ENCODE results near the gene CLEC2L.

Gene CLEC2L

GRCh38 chr7:139557857-139558581 lies 34.5 kb downstream of the CLEC2L start:
- no peak overlapping the region for H3K4me3 ChIP-seq (ENCODE audit: low read length)
- TF ChIP-seq ZNF274 (IDR thresholded peaks at IDR 0.05; ENCODE audit: low read depth, low read length), result no peak

DNA sequence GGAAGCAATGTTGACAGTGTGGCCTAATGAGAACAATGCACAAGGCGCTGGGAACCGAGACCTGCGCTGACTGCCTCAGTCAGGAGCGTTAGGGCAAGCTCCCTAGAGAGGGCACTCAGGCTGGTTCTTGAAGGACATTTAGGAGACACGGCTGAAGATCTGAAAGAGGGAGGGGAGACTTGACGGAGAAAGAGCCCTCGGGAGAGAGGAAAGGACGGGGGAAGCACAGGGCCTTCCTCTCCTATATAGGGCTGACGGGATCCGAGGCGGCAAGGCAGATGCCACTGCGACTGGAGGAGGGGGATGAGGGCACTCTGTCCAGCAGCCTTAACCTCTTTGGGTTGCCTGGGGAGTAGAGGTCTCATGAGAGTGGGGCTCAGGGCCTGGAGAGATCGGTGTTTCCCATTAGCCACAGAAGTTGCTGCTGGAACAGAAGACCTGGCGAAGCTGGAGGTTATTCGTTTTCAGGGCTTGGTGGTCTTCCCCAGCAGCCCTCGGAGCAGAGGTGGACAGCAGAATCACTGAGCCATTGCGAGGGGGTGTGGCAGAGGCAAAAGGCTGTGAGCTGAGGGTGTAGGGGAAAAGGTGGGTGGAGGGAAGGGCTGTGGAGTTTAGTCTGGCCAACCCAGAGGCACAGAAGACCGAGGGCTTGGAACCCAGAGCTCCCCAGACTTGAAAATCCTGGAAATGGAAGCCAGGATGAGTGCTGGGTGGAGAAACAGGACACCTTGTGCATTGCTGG lies 36.0 kb downstream of the CLEC2L start:
- no peak overlapping the region for H3K4me3 ChIP-seq (ENCODE audit: low read length)
- no peak for TF ChIP-seq ZNF274 (IDR thresholded peaks at IDR 0.05; ENCODE audit: low read depth, low read length)

DNA sequence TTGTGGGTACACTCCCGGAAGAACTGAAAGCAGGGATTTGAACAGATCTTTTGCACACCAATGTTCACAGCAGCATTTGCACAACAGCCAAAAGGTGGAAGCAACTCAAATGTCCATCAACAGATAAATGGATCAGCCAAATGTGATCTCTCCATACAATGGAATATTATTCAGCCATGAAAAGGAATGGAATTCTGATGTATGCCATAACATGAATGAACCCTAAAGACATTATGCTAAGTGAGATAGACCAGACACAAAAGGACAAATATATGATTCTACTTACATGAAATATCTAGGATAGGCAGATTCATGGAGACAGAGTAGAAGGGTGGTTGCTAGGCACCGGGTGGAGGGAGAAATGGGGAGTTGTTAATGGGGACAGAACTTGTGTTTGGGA lies 36.7 kb downstream of the CLEC2L start:
- no peak for TF ChIP-seq ZNF274 (IDR thresholded peaks at IDR 0.05; ENCODE audit: low read depth, low read length)
- H3K4me3 ChIP-seq (ENCODE audit: low read length), result no peak overlapping the region

DNA sequence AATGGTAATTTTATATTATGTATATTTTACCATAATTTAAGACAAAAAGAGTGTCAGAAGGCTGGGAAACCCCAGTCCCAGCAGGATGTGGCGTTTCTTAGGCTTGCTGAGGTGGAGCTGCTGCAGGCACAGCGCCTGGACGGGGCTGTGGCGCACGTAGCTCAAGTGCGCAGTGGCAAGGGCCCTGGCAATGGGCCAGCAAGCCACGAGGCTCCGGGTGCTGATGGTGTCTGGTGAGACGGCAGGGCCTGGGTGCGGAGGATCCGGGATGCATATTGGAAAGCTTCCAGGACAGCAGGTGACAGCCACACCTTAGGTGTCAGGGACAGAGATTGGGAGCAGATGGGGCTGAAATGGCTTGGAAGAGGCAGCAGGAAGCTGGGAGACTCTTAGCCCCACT lies 37.2 kb downstream of the CLEC2L start:
- no peak overlapping the region for H3K4me3 ChIP-seq (ENCODE audit: low read length)
- TF ChIP-seq ZNF274 (IDR thresholded peaks at IDR 0.05; ENCODE audit: low read depth, low read length), result no peak

DNA sequence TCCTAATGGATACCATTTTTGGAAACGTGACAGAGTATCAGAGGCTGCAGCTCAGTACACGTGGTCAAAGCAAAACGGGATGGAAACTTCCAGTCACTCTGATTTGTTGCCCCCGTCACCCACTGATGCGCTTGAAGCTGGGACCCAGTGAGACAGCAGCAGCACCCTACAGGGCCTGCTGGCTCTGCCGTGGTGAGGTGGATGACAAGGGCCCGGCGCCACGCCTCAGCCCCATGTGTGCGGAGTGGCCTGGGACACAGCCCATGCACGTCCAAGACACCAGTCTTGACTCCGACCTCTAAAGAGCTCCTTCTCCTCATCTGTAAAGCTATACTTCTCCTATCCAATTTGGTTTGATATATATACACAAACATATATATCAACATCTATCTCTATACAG lies 39.0 kb downstream of the CLEC2L start:
- H3K4me3 ChIP-seq (ENCODE audit: low read length), result no peak overlapping the region
- no peak for TF ChIP-seq ZNF274 (IDR thresholded peaks at IDR 0.05; ENCODE audit: low read depth, low read length)

GRCh38 chr7:139562961-139563565 lies 39.6 kb downstream of the CLEC2L start:
- H3K4me3 ChIP-seq (ENCODE audit: low read length), result no peak overlapping the region
- no peak for TF ChIP-seq ZNF274 (IDR thresholded peaks at IDR 0.05; ENCODE audit: low read depth, low read length)

DNA sequence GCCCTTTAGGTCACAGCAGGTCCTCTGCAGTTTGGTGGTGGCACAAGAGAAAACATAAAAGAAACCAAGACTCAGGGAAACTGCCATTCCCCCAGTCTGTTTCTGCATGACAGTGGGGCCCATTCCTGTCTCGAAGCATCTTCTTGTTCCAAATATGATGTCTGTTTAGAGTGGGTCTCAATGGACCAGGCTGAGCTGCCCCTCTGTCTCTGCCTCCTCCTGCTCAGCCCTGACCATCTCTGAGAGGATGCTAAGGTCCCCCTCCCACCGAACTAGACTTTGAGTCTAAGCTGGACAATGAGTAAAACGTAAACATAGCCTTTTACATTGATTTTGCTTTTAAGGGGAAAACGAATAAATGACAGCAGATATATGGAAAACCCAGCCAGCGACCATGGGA lies 40.4 kb downstream of the CLEC2L start:
- TF ChIP-seq ZNF274 (IDR thresholded peaks at IDR 0.05; ENCODE audit: low read depth, low read length), result no peak

GRCh38 chr7:139566075-139566474 lies 42.6 kb downstream of the CLEC2L start:
- H3K4me3 ChIP-seq (ENCODE audit: low read length), result no peak overlapping the region
- no peak for TF ChIP-seq ZNF274 (IDR thresholded peaks at IDR 0.05; ENCODE audit: low read depth, low read length)

More for the DNA sequence above, 40.4 kb downstream of the CLEC2L start:
- H3K4me3 ChIP-seq (ENCODE audit: low read length), result no peak overlapping the region

DNA sequence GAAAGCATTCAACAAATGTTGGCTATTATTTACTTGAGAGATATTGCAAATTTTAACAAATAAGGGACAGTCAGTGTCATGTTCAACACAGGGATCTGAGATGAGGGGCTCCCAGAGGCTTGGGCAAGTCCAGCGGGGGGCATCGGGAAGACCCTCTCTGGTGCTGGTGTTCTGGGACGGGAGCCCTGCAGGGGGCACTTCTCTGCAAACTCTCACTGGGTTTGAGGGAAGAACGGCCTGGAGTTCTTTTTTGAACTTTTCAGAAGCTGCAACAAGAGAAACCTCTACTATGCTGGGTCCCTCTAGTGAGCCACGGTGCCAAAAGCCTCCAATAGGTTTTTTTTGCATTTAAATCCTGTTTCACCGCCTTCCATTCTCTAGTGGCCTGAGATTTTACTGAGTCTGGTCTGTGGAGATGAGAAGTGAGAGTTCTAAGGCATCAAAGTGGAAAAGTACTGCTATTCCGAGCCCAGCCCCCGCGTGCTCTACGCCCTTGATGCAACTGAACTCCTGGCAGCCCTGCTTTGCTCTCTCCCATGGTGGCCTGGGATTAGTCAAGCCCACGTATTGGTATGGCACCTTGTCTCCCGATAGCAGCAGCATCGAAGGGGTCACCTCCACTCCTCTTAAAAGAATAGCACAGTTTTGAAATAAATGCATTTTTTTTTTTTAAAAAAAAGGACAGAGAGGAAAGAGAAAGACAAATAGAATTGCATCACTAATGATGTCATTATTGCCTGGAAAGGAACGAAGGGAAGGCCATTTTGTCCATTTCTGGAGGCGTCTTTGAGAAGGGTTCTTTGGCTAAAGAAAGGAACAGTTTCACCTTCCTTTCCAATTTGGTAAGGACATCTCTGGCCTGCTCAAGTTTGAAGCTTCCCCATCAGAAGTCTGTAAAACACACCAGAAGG lies 43.5 kb downstream of the CLEC2L start:
- no peak overlapping the region for H3K4me3 ChIP-seq (ENCODE audit: low read length)
- TF ChIP-seq ZNF274 (IDR thresholded peaks at IDR 0.05; ENCODE audit: low read depth, low read length), result no peak

DNA sequence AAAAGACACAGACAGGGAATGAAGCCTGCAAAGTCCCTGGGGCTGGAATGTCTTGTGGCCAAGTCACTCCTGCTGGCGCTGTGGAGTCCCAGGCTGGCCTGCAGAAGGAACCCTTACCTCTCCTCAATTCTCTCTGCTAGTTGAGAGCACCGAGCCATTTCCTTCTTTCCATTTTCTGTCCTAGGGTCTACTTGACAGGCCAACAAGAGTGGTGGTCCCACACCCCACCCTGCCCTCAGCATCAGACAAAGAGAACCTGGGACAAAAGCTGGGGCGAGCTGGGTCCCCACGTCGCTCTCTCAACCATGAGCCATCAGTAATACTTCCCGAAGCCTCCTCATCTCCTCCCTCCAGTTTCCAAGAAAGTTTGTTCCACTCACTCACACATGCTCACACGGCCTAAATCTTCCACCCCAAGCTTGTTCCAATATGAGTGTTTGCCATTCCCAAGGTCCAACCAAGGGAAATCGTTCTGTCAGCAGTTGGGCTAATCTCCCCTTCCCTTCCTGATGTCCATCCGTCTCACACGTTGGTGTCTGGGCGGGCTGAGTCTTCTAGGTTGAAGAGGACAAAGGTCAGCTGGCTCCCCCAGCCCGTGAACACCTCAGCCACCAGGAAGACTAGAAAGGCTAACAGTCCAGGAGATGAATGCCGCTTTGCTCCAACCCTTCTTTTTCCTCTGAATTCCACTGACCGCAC lies 44.3 kb downstream of the CLEC2L start:
- TF ChIP-seq ZNF274 (IDR thresholded peaks at IDR 0.05; ENCODE audit: low read depth, low read length), result no peak

GRCh38 chr7:139568346-139568675 lies 44.8 kb downstream of the CLEC2L start:
- no peak for TF ChIP-seq ZNF274 (IDR thresholded peaks at IDR 0.05; ENCODE audit: low read depth, low read length)
- no peak overlapping the region for H3K4me3 ChIP-seq (ENCODE audit: low read length)

More for the DNA sequence above, 44.3 kb downstream of the CLEC2L start:
- no peak overlapping the region for H3K4me3 ChIP-seq (ENCODE audit: low read length)

DNA sequence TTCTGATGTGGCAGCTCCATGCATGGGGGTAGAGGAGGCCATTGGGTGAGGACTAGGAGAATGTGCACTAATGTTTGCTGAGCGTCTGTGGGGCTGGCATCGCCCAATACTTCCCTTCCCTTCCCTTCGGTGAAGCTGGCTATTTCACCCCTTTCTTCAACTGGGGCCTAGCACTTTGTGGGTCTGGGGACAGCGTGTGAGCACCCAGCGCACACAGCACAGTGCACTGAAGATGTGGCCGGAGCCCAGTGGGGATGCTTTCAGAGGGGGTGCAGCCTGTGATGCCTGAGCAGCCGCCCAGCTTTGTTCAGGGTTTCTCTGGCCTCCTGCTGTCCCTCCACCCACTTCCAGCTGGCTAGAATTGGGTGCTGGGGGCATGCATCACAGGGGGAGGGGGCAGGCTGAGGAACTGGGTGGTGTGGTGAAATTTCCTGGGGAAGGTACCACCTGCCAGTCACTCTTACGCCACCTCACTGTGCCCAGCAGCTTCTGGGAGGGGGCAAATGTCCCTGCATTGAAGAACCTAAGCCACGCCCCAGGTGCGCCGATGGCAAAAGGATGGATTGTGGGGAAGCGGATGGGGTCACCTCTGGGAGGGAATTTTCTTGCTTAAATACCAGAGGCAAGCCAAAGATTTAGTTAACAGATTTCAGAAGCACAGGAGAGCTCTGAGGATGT lies 45.5 kb downstream of the CLEC2L start:
- no peak for TF ChIP-seq ZNF274 (IDR thresholded peaks at IDR 0.05; ENCODE audit: low read depth, low read length)
- no peak overlapping the region for H3K4me3 ChIP-seq (ENCODE audit: low read length)

DNA sequence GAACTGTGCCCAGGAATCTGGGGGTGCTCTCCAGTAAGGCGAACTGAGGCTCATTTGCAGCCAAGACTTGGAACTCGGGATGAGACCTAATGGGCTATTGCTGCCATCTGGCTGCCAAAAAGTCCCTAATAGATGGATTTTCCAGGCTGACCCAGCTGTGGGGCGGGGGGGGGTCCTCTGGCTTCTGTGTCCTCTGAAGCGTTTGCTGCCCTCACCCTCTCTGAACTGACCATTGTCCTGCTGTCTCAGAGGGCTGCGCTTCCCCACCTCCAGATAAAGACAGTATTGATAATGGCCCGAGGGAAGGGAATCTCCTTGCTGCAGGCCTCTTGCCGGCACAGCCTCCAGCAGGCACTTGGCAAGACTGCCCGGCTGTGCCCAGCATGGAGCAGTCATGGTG lies 46.6 kb downstream of the CLEC2L start:
- no peak overlapping the region for H3K4me3 ChIP-seq (ENCODE audit: low read length)
- TF ChIP-seq ZNF274 (IDR thresholded peaks at IDR 0.05; ENCODE audit: low read depth, low read length), result no peak
